Measurements from ENCODE around the gene ATP13A3.

ATP13A3 gene

DNA sequence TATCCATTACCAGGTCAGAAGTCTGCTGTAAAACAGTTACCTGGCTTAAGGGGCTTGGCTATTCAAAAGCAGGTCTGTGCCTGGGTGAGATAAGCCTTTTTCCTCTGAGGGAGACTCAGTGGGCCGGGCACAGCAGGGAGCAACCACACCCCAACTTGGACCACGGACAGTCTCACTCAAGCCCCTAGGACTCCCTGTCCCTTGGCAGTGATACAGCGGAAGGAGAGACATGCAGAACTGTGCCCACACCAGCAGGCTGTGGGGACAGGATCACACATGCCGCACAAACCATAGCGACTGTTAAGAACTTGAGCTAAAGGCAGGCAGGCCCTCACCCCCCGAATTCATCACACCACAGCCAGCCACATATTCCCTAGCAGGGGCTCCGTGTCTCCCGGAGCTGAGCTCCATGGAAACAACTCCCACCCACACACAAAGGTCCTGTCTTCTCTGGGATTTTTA, 84.9 kb downstream of the ATP13A3 start:
- no peak for TF ChIP-seq CTCF (IDR thresholded peaks at IDR 0.05; ENCODE audit: control extremely low read depth, extremely low read depth, low read depth, missing control alignments)
- POLR2A ChIA-PET: no interaction called here
- DNase-seq (ENCODE audit: extremely low spot score): no peak
- CTCF ChIA-PET: interaction anchor here (1.5 to 1.6 kb wide), 2 partner anchors 9 to 58 kb away, joined by 3 to 4 read pairs; no protein-coding TSS in a partner anchor

DNA sequence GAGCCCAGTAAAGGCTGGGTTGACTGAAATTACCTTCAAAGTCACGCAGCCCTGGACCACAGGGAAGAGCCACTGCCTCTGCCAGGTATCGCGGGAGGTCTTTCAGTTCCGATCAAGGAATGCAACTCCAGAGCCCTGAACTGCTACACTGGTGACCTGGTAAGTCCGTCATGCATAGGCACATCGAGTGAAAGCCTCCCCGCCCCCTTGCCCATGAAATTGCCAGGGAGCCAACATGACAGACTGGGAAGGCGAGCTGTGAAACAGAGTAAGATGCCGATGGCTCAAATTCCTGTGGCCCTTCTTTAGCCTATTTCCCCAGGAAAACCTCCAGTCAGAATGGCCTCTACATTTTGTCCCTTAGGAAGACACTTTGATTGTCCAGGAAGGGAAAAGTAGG, 85.5 kb downstream of the ATP13A3 start:
- ChIA-PET CTCF (interaction anchor here (1.5 kb wide), 1 partner anchor 10 kb away, joined by 4 read pairs; no protein-coding TSS in a partner anchor), POLR2A (no interaction called here)
- TF ChIP-seq CTCF (IDR thresholded peaks at IDR 0.05; ENCODE audit: control extremely low read depth, extremely low read depth, low read depth, missing control alignments): no peak
- no peak for DNase-seq (ENCODE audit: extremely low spot score)

DNA sequence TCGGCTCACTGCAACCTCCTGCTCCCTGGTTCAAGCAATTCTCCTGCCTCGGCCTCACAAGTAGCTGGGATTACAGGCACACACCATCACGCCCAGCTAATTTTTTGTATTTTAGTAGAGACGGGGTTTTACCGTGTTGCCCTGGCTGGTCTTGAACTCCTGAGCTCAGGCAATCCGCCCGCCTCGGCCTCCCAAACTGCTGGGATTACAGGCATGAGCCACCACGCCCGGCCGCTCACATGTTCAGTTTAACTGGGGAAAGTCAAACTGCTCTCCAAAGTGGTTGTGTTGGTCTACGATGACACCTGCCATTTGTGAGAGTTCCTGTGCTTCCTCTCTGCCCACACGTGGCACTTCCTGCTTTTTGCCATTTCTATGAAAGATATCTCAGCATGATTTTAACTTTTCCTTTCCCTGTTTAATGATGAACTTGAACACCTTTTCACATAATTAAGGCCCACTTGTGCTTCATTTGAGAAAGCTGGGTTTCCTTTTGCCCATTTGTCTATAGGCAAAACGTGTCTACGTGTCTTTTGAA, 86.9 kb downstream of the ATP13A3 start:
- DNase-seq (ENCODE audit: extremely low spot score): no peak
- no peak for TF ChIP-seq CTCF (IDR thresholded peaks at IDR 0.05; ENCODE audit: control extremely low read depth, extremely low read depth, low read depth, missing control alignments)
- ChIA-PET POLR2A (no interaction called here), CTCF (no interaction called here)

- ChIA-PET CTCF (interaction anchor here (3.0 kb wide), 1 partner anchor 55 kb away, joined by 12 read pairs; no protein-coding TSS in a partner anchor), POLR2A (no interaction called here)
- no peak for TF ChIP-seq CTCF (IDR thresholded peaks at IDR 0.05; ENCODE audit: control extremely low read depth, extremely low read depth, low read depth, missing control alignments)
- no peak for DNase-seq (ENCODE audit: extremely low spot score)
Measured at GRCh38 chr3:194399166-194399565, 87.6 kb downstream of the ATP13A3 start, which contains the start of gene GP5. Gene GP5 (minus strand): TSS chr3:194399266. CDS start chr3:194398282, 984 bp downstream.

DNA sequence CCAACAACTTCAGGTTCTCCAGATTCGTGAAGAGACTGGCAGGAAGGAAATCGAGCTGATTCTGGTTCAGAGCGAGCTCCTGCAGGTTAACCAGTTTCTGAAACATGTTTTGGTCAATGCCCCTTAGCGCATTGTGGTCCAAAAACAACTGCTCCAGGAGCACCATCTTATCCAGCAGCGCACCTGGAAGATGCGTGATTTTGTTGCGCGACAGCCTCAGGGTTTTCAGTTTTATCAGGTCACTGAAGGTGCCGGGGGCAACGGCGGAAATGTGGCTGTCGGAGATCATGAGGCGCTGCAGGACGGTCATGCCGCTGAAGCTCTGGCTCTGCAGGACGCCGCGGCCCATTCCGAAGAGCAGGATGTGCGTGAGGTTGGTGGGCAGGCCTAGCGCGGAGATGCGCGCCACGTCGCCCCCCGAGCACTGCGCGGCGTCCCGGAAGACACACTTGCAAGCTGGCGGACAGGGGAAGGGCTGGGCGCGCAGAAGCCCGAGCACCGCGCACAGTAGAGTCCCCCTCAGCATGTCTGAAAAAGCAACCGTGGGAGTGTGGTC, 89.0 kb downstream of the ATP13A3 start:
- DNase-seq (ENCODE audit: extremely low spot score): no peak
- ChIA-PET CTCF (interaction anchor here (1.1 to 5.1 kb wide), 3 partner anchors 8 to 61 kb away, joined by 3 to 26 read pairs (median 12); no protein-coding TSS in a partner anchor), POLR2A (no interaction called here)
- TF ChIP-seq CTCF (IDR thresholded peaks at IDR 0.05; ENCODE audit: control extremely low read depth, extremely low read depth, low read depth, missing control alignments): no peak

- no peak for DNase-seq (ENCODE audit: extremely low spot score)
- ChIA-PET POLR2A (interaction anchor here (0.6 kb wide), 1 partner anchor 266 kb away, joined by 3 read pairs; no protein-coding TSS in a partner anchor), CTCF (interaction anchor here (0.8 to 5.1 kb wide), 7 partner anchors 9 to 616 kb away, joined by 3 to 26 read pairs (median 3); partner anchors contain the start of gene LSG1)
- TF ChIP-seq CTCF (IDR thresholded peaks at IDR 0.05; ENCODE audit: control extremely low read depth, extremely low read depth, low read depth, missing control alignments): no peak
Measured at GRCh38 chr3:194396859-194397756, 89.7 kb downstream of the ATP13A3 start.
